Liver (tissue), 10 donors: ENCODE measurements around the gene YIPF3. TPM values are rescaled to one million over a fixed set of nuclear protein-coding genes. Genes with fewer than 3 reads are reported as not detected.

ENCODE experiments used
- DNase-seq: peaks from one replicate; pipeline ENCODE4 v3.0.0-alpha.2; 2017; ENCODE audit warnings: low spot score
- H3K27ac ChIP-seq, 2 donors: one replicate each; pipeline ENCODE4 v1.7.0; 2013; ENCODE audit warnings: inconsistent platforms in 2 of 2, low read length in 2 of 2, control low read depth in 1 of 2, low read depth in 1 of 2, mild to moderate bottlenecking in 1 of 2
- H3K27me3 ChIP-seq, 4 donors: one replicate each; pipeline versions ENCODE4 v1.6.1 to v1.7.0; 2013; ENCODE audit warnings: low read length in 3 of 4, inconsistent platforms in 1 of 4, mild to moderate bottlenecking in 1 of 4, moderate library complexity in 1 of 4; ENCODE audit not compliant: control insufficient read depth in 4 of 4, insufficient read depth in 4 of 4
- H3K36me3 ChIP-seq, 4 donors: one replicate each; pipeline versions ENCODE4 v1.6.1 to v1.7.0; 2013; ENCODE audit warnings: low read length in 3 of 4, mild to moderate bottlenecking in 3 of 4, low read depth in 1 of 4, moderate library complexity in 1 of 4; ENCODE audit not compliant: control insufficient read depth in 4 of 4, insufficient read depth in 3 of 4
- H3K4me1 ChIP-seq, 4 donors: one replicate each; pipeline versions ENCODE4 v1.6.1 to v1.7.0; 2013; ENCODE audit warnings: low read length in 3 of 4, mild to moderate bottlenecking in 3 of 4, moderate library complexity in 1 of 4; ENCODE audit not compliant: control insufficient read depth in 4 of 4, insufficient read depth in 4 of 4
- H3K4me3 ChIP-seq, 3 donors: one replicate each; pipeline versions ENCODE4 v1.6.1 to v1.7.0; 2013; ENCODE audit warnings: low read length in 3 of 3, control low read depth in 1 of 3, low read depth in 1 of 3, mild to moderate bottlenecking in 1 of 3
- H3K9ac ChIP-seq, 2 donors: one replicate each; pipeline ENCODE4 v1.7.0; 2013; ENCODE audit warnings: low read length in 2 of 2, mild to moderate bottlenecking in 2 of 2, moderate library complexity in 2 of 2, control low read depth in 1 of 2, low read depth in 1 of 2
- H3K9me3 ChIP-seq, 4 donors: one replicate each; pipeline versions ENCODE4 v1.6.1 to v1.7.0; 2013; ENCODE audit warnings: low read length in 3 of 4; ENCODE audit not compliant: control insufficient read depth in 4 of 4
- NR2F2 ChIP-seq: IDR thresholded peaks from 2 replicates; pipeline ENCODE4 v1.6.1; 2016; ENCODE audit warnings: antibody characterized with exemption
- WGBS: extraction: QIAGEN DNeasy Blood & Tissue Kit; methylation state at CpG from one replicate; pipeline ENCODE4 v1.1.7; 2013; 5-methylcytosine and 5-hydroxymethylcytosine counted together
- polyA plus RNA-seq, 2 donors: library from polyadenylated mRNA; stranded (reverse) in 1 of 2; unstranded in 1 of 2; fragments of 200-250 nt in 1 of 2; fragments of >200 nt in 1 of 2; fragmentation: Nextera tagmentation in 1 of 2; extraction: Ambion mirVana in 1 of 2; gene quantifications; one replicate each; pipeline versions ENCODE4 v1.2.1 to v1.2.3, GENCODE V29; 2013 to 2015
- small RNA-seq: library from RNA; depleted of rRNA; stranded (forward); fragments of <200 nt; gene quantifications from one replicate; pipeline ENCODE3, GENCODE V24; 2014
- total RNA-seq, 2 donors: library from RNA; depleted of rRNA; stranded (reverse); fragments of >200 nt; gene quantifications; one replicate each; pipeline ENCODE4 v1.2.3, GENCODE V29; 2014
- donor health status: healthy.
- donor health status: healthy.
- donor health status: healthy.
- donor health status: healthy.
- donor health status: healthy.

The YIPF3 gene
- total and polyA plus RNA-seq, 4 donors = 43.8 to 91.9 (median 61.6) TPM

DNA sequence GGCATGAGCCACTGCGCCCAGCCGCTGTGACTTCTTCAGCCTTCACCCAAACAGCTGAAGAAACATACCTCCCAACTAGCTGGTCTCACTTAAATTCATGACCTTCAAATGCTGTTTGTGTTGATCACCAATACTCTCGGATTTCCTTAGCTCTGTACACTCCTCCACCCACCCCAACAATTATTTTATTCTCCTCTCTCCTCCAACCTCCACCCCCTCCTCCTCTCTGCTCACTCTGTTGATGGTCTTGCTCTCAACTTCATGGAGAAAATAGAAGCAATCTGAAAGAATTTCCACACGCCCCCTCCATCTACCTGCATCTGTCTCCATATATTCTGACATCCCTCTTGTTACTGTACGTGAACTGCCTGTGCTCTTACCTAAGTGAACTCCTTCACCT lies 54.8 kb downstream of the YIPF3 start:
- Histone ChIP-seq H3K36me3 (no peaks in the 10 kb centered on the region), H3K27ac (no peak overlapping the region), H3K4me1 (no peaks in the 10 kb centered on the region), H3K9ac (no peak overlapping the region), H3K27me3 (no peaks in the 10 kb centered on the region), H3K4me3 (no peak overlapping the region), H3K9me3 (no peaks in the 10 kb centered on the region)
- no peak for TF ChIP-seq NR2F2
- no peak for DNase-seq
- WGBS = 74% methylated on average over 5 of the region's 5 CpGs

Small RNA genes lying within 50 kb of the gene (small RNA-seq; reads per million reads assigned to genes)
- gene RF00426 (not detected), gene RNU6-1113P (not detected)

Other genes starting within 250 kb of the YIPF3 start
- 100 to 1,000 TPM; 143 to 495 TPM for gene SLC22A7, start 218.7 kb downstream of the YIPF3 start, total RNA-seq
- 100 to 1,000 TPM; 172 to 284 TPM for gene SLC22A7, start 218.7 kb downstream of the YIPF3 start, polyA plus RNA-seq
- gene CRIP3, start 208.1 kb downstream of the YIPF3 start, total RNA-seq = 1 to 10 TPM; 1.1 to 1.6 TPM
- 1 to 10 TPM; 3.2 to 9.5 TPM for gene CRIP3, start 208.1 kb downstream of the YIPF3 start, polyA plus RNA-seq
- 1 to 10 TPM; 4.4 to 9.1 TPM for gene ZNF318, start 147.3 kb downstream of the YIPF3 start, total RNA-seq
- 1 to 10 TPM; 3.6 to 4.0 TPM for gene ZNF318, start 147.3 kb downstream of the YIPF3 start, polyA plus RNA-seq
- gene ABCC10, start 89.4 kb downstream of the YIPF3 start, total RNA-seq = 10 to 100 TPM in 1 of 2 donors, 1 to 10 TPM in 1; 5.3 to 10.6 TPM
- 1 to 10 TPM; 3.9 to 4.9 TPM for gene ABCC10, start 89.4 kb downstream of the YIPF3 start, polyA plus RNA-seq
- 1 to 10 TPM in 1 of 2 donors, not detected in 1; 1.0 TPM for gene DLK2, start 61.4 kb downstream of the YIPF3 start, total RNA-seq
- gene DLK2, start 61.4 kb downstream of the YIPF3 start, polyA plus RNA-seq = under 1 TPM; 0.08 TPM
- gene TJAP1, start 39.4 kb downstream of the YIPF3 start, total RNA-seq = 10 to 100 TPM in 1 of 2 donors, 1 to 10 TPM in 1; 6.9 to 10.3 TPM
- 1 to 10 TPM; 6.9 to 8.8 TPM for gene TJAP1, start 39.4 kb downstream of the YIPF3 start, polyA plus RNA-seq
- gene LRRC73, start 6.6 kb downstream of the YIPF3 start, total RNA-seq = under 1 TPM in 1 of 2 donors, not detected in 1; 0.08 TPM
- under 1 TPM; 0.10 to 0.99 TPM for gene LRRC73, start 6.6 kb downstream of the YIPF3 start, polyA plus RNA-seq
- 10 to 100 TPM; 10.8 to 18.2 TPM for gene POLR1C, start 163 bp upstream of the YIPF3 start, total RNA-seq
- gene POLR1C, start 163 bp upstream of the YIPF3 start, polyA plus RNA-seq = 10 to 100 TPM; 19.8 to 24.3 TPM
- 10 to 100 TPM; 12.7 to 15.8 TPM for gene XPO5, start 59.1 kb upstream of the YIPF3 start, total RNA-seq
- 1 to 10 TPM; 6.1 to 6.8 TPM for gene XPO5, start 59.1 kb upstream of the YIPF3 start, polyA plus RNA-seq
- gene POLH, start 59.3 kb upstream of the YIPF3 start, total RNA-seq = 1 to 10 TPM; 6.9 to 7.5 TPM
- 1 to 10 TPM; 1.9 to 2.5 TPM for gene POLH, start 59.3 kb upstream of the YIPF3 start, polyA plus RNA-seq
- gene GTPBP2, start 112.3 kb upstream of the YIPF3 start, total RNA-seq = 10 to 100 TPM; 21.8 to 69.1 TPM
- gene GTPBP2, start 112.3 kb upstream of the YIPF3 start, polyA plus RNA-seq = 10 to 100 TPM in 1 of 2 donors, 1 to 10 TPM in 1; 7.9 to 10.5 TPM
- 10 to 100 TPM; 11.2 to 16.9 TPM for gene MAD2L1BP, start 118.9 kb upstream of the YIPF3 start, total RNA-seq
- 10 to 100 TPM; 15.2 to 17.3 TPM for gene MAD2L1BP, start 118.9 kb upstream of the YIPF3 start, polyA plus RNA-seq
- gene RSPH9, start 128.1 kb upstream of the YIPF3 start, total RNA-seq = under 1 TPM; under 0.01 to 0.19 TPM
- gene RSPH9, start 128.1 kb upstream of the YIPF3 start, polyA plus RNA-seq = under 1 TPM; 0.09 to 0.15 TPM
- gene MRPS18A, start 170.9 kb upstream of the YIPF3 start, total RNA-seq = 10 to 100 TPM; 21.5 to 27.0 TPM
- gene MRPS18A, start 170.9 kb upstream of the YIPF3 start, polyA plus RNA-seq = 10 to 100 TPM; 43.1 to 50.5 TPM